DOHH2 (cell line): ENCODE results near the gene WDR5.

Experiments used
- H3F3A ChIP-seq: fragments of 200-600 bp; sonication (generic), shearing (Covaris generic); 2 replicates; pipeline ENCODE4 v1.6.0; 2016; ENCODE audit warnings: antibody characterized with exemption, mild to moderate bottlenecking; ENCODE audit not compliant: control insufficient read depth, insufficient read depth
- H3K27ac ChIP-seq: fragments of 200-600 bp; sonication (generic); 2 replicates; pipeline ENCODE4 v1.5.1; 2014; ENCODE audit warnings: low read depth, mild to moderate bottlenecking, low read length, moderate library complexity
- H3K27me3 ChIP-seq: fragments of 200-600 bp; sonication (generic); 2 replicates; pipeline ENCODE4 v1.6.1; 2014; ENCODE audit warnings: mild to moderate bottlenecking, low read length, mixed read lengths; ENCODE audit not compliant: control insufficient read depth
- H3K36me3 ChIP-seq: fragments of 200-600 bp; sonication (generic); 2 replicates; pipeline ENCODE4 v1.6.1; 2014; ENCODE audit warnings: mild to moderate bottlenecking, low read length, moderate library complexity, mixed read lengths; ENCODE audit not compliant: control insufficient read depth
- H3K4me1 ChIP-seq: fragments of 200-600 bp; sonication (generic); 2 replicates; pipeline ENCODE4 v1.6.1; 2014; ENCODE audit warnings: mild to moderate bottlenecking, low read length, mixed read lengths; ENCODE audit not compliant: control insufficient read depth
- H3K4me2 ChIP-seq: fragments of 200-600 bp; sonication (generic); 2 replicates; pipeline ENCODE4 v1.6.0; 2014; ENCODE audit warnings: mild to moderate bottlenecking, low read length, moderate library complexity
- H3K4me3 ChIP-seq: fragments of 200-600 bp; sonication (generic); 2 replicates; pipeline ENCODE4 v1.5.1; 2014; ENCODE audit warnings: mild to moderate bottlenecking, low read length, mixed read lengths
- H3K79me2 ChIP-seq: fragments of 200-600 bp; sonication (generic); 2 replicates; pipeline ENCODE4 v1.6.1; 2014; ENCODE audit warnings: mild to moderate bottlenecking, low read length, mixed read lengths; ENCODE audit not compliant: control insufficient read depth
- H3K9me2 ChIP-seq: fragments of 200-600 bp; sonication (generic); replicated peaks from 2 replicates; pipeline ENCODE4 v1.6.1; 2014; ENCODE audit warnings: mild to moderate bottlenecking, low read length, mixed read lengths; ENCODE audit not compliant: control insufficient read depth
- H3K9me3 ChIP-seq: fragments of 200-600 bp; sonication (generic); 2 replicates; pipeline ENCODE4 v1.6.1; 2014; ENCODE audit warnings: antibody characterized with exemption, low read length, mixed read lengths; ENCODE audit not compliant: control insufficient read depth, insufficient read depth
- H4K20me1 ChIP-seq: fragments of 200-600 bp; sonication (generic); 2 replicates; pipeline ENCODE4 v1.6.0; 2014; ENCODE audit warnings: low read depth, mild to moderate bottlenecking, antibody characterized with exemption, low read length, moderate library complexity; ENCODE audit not compliant: control insufficient read depth, insufficient read depth
- CTCF ChIP-seq: fragments of 200-600 bp; sonication (generic); IDR thresholded peaks from one replicate; pipeline ENCODE4 v1.5.1; 2014; ENCODE audit warnings: antibody characterized with exemption, mild to moderate bottlenecking, low read depth, low read length; ENCODE audit not compliant: poor library complexity, severe bottlenecking
- EZH2phosphoT487 ChIP-seq: fragments of 200-600 bp; sonication (generic); IDR thresholded peaks from 2 replicates; pipeline ENCODE4 v1.6.1; 2017; ENCODE audit warnings: borderline replicate concordance, mild to moderate bottlenecking, antibody characterized with exemption, low read length, moderate library complexity, mixed read lengths

WDR5 gene

GRCh38 chr9:134155812-134156377 is 20.0 kb downstream of the WDR5 start:
- Histone ChIP-seq H3K27ac (no peak overlapping the region), H3K27me3 (no peaks in the 10 kb centered on the region), H3K4me2 (no peak overlapping the region), H4K20me1 (no peaks in the 10 kb centered on the region; the same call in 1 of the 2 replicates), H3K9me3 (no peaks in the 10 kb centered on the region), H3K9me2 (no peaks in the 10 kb centered on the region), H3K4me3 (no peak overlapping the region), H3K79me2 (no peaks in the 10 kb centered on the region), H3K36me3 (peaks cover 83% of the 10 kb centered on the region), H3K4me1 (no peaks in the 10 kb centered on the region), H3F3A (peaks cover 7% of the 10 kb centered on the region; the same call in 1 of the 2 replicates)
- TF ChIP-seq EZH2phosphoT487 (no peak), CTCF (no peak)

GRCh38 chr9:134156564-134157377 is 20.9 kb downstream of the WDR5 start:
- peaks cover 7% of the 10 kb centered on the region; the same call in 1 of the 2 replicates for H3F3A ChIP-seq
- H3K9me2 ChIP-seq = no peaks in the 10 kb centered on the region
- no peaks in the 10 kb centered on the region for H3K27me3 ChIP-seq
- H3K4me3 ChIP-seq = no peak overlapping the region
- H3K79me2 ChIP-seq = no peaks in the 10 kb centered on the region
- no peak overlapping the region for H3K4me2 ChIP-seq
- H4K20me1 ChIP-seq = no peaks in the 10 kb centered on the region; the same call in 1 of the 2 replicates
- no peak overlapping the region for H3K27ac ChIP-seq
- peaks cover 75% of the 10 kb centered on the region for H3K36me3 ChIP-seq
- TF ChIP-seq EZH2phosphoT487 = no peak
- TF ChIP-seq CTCF = no peak
- H3K4me1 ChIP-seq = no peaks in the 10 kb centered on the region
- H3K9me3 ChIP-seq = no peaks in the 10 kb centered on the region

GRCh38 chr9:134157378-134157885 is 21.6 kb downstream of the WDR5 start:
- no peak overlapping the region for H3K27ac ChIP-seq
- H3K27me3 ChIP-seq = no peaks in the 10 kb centered on the region
- no peaks in the 10 kb centered on the region; the same call in 1 of the 2 replicates for H4K20me1 ChIP-seq
- no peaks in the 10 kb centered on the region for H3K9me3 ChIP-seq
- no peak overlapping the region for H3K4me2 ChIP-seq
- H3K36me3 ChIP-seq = peaks cover 70% of the 10 kb centered on the region
- H3K4me1 ChIP-seq = no peaks in the 10 kb centered on the region
- no peaks in the 10 kb centered on the region for H3K79me2 ChIP-seq
- no peak overlapping the region for H3K4me3 ChIP-seq
- peaks cover 12% of the 10 kb centered on the region; the same call in 1 of the 2 replicates for H3F3A ChIP-seq
- TF ChIP-seq EZH2phosphoT487 = no peak
- no peak for TF ChIP-seq CTCF
- H3K9me2 ChIP-seq = no peaks in the 10 kb centered on the region
